B cell (primary cell): ENCODE results near the gene CNTN4. TPM values are rescaled to one million over a fixed set of nuclear protein-coding genes. Genes with fewer than 3 reads are reported as not detected.

Experiments used
- ATAC-seq: fragments of 200-7000 bp; cut with Tn5 transposase; one replicate; pipeline ENCODE4 v1.10.0; 2021; ENCODE audit warnings: low read depth, mild to moderate bottlenecking, moderate number of reproducible peaks, moderate library complexity
- CTCF ChIA-PET: fragments of 350-600 bp; sonication (Branson Sonifier 250); formaldehyde crosslinking; loops from one replicate; lab custom pipeline; 2021; ENCODE audit warnings: antibody characterized with exemption, inconsistent platforms; lab: Charles Lee
- POLR2A ChIA-PET: fragments of 350-600 bp; sonication (Branson Sonifier 250); formaldehyde crosslinking; loops from one replicate; lab custom pipeline; 2021; ENCODE audit warnings: antibody characterized with exemption; lab: Charles Lee
- DNase-seq: peaks from one replicate; pipeline ENCODE4 v3.0.0; 2013
- H2AFZ ChIP-seq: 2 replicates; pipeline ENCODE4 v1.6.1; 2012; ENCODE audit warnings: mild to moderate bottlenecking, low read depth, low read length; ENCODE audit not compliant: insufficient read depth, poor library complexity, severe bottlenecking
- H3K27ac ChIP-seq, 2 donors: 1 replicate in 1 of 2; 2 replicates in 1 of 2; pipeline ENCODE4 v1.5.1; 2012 to 2013; ENCODE audit warnings: low read length in 2 of 2, mild to moderate bottlenecking in 2 of 2, moderate library complexity in 1 of 2
- H3K27me3 ChIP-seq, 4 experiments: fragments of 200-600 bp in 1 of 4; sonication (generic) in 1 of 4; replicated peaks in 1 of 4; 1 replicate in 2 of 4; 2 replicates in 2 of 4; pipeline versions ENCODE4 v1.6.1 to v1.7.0; 2013 to 2016; ENCODE audit warnings: low read length in 3 of 4, mild to moderate bottlenecking in 2 of 4, mixed read lengths in 1 of 4, moderate library complexity in 1 of 4; ENCODE audit not compliant: insufficient read depth in 4 of 4, control insufficient read depth in 3 of 4; ENCODE audit errors: control extremely low read depth in 1 of 4
- H3K36me3 ChIP-seq, 2 experiments: replicated peaks in 1 of 2; 1 replicate in 1 of 2; 2 replicates in 1 of 2; pipeline versions ENCODE4 v1.6.1 to v1.7.1; 2013; ENCODE audit warnings: low read length in 1 of 2; ENCODE audit not compliant: insufficient read depth in 2 of 2, control insufficient read depth in 1 of 2; ENCODE audit errors: control extremely low read depth in 1 of 2, extremely low read depth in 1 of 2
- H3K4me1 ChIP-seq, 2 donors: fragments of 200-600 bp in 1 of 2; sonication (generic) in 1 of 2; 1 replicate in 1 of 2; 2 replicates in 1 of 2; pipeline versions ENCODE4 v1.5.1 to v1.6.1; 2013 to 2017; ENCODE audit warnings: low read length in 2 of 2; ENCODE audit not compliant: control insufficient read depth in 2 of 2, insufficient read depth in 2 of 2
- H3K4me2 ChIP-seq: replicated peaks from 2 replicates; pipeline ENCODE3; 2012; ENCODE audit warnings: mild to moderate bottlenecking, low read depth, low read length; ENCODE audit not compliant: poor library complexity, severe bottlenecking
- H3K4me3 ChIP-seq, 5 experiments: fragments of 200-600 bp in 1 of 5; sonication (generic) in 1 of 5; 1 replicate in 3 of 5; 2 replicates in 2 of 5; pipeline versions ENCODE4 v1.5.1 to v1.7.0; 2011 to 2016; ENCODE audit warnings: low read length in 4 of 5, mild to moderate bottlenecking in 4 of 5, low read depth in 2 of 5, control low read depth in 1 of 5, moderate library complexity in 1 of 5; ENCODE audit not compliant: insufficient read depth in 1 of 5; ENCODE audit errors: control extremely low read depth in 1 of 5, extremely low read depth in 1 of 5
- H3K79me2 ChIP-seq: fragments of 200-600 bp; sonication (generic); one replicate; pipeline ENCODE4 v1.6.0; 2016; ENCODE audit warnings: low read length; ENCODE audit not compliant: control insufficient read depth, insufficient read depth
- H3K9ac ChIP-seq: fragments of 200-600 bp; sonication (generic); 2 replicates; pipeline ENCODE4 v1.6.1; 2017; ENCODE audit warnings: mild to moderate bottlenecking, low read length, moderate library complexity
- H3K9me3 ChIP-seq, 3 donors: one replicate each; pipeline versions ENCODE4 v1.6.1 to v1.7.1; 2013; ENCODE audit warnings: low read length in 2 of 3; ENCODE audit not compliant: control insufficient read depth in 2 of 3, insufficient read depth in 1 of 3; ENCODE audit errors: control extremely low read depth in 1 of 3
- H4K20me1 ChIP-seq: 2 replicates; pipeline ENCODE4 v1.6.0; 2012; ENCODE audit warnings: mild to moderate bottlenecking, low read length; ENCODE audit not compliant: insufficient read depth, control insufficient read depth, poor library complexity, severe bottlenecking
- H3K27ac Mint-ChIP-seq: one replicate; pipeline ENCODE4 v1.8.0; 2021; ENCODE audit warnings: mixed read lengths
- H3K27me3 Mint-ChIP-seq: one replicate; pipeline ENCODE4 v1.8.0; 2021; ENCODE audit warnings: mixed read lengths
- H3K4me1 Mint-ChIP-seq: one replicate; pipeline ENCODE4 v1.8.0; 2021; ENCODE audit warnings: mixed read lengths
- H3K4me3 Mint-ChIP-seq: one replicate; pipeline ENCODE4 v1.8.0; 2021; ENCODE audit warnings: mixed read lengths
- H3K9me3 Mint-ChIP-seq: one replicate; pipeline ENCODE4 v1.8.0; 2022; ENCODE audit warnings: mixed read lengths; ENCODE audit not compliant: insufficient read depth
- CTCF ChIP-seq: fragments of 200-600 bp; IDR thresholded peaks from one replicate; pipeline ENCODE4 v1.8.0; 2022; ENCODE audit warnings: antibody characterized with exemption, mild to moderate bottlenecking
- EZH2 ChIP-seq: IDR thresholded peaks from 2 replicates; pipeline ENCODE4 v1.6.1; 2012; ENCODE audit warnings: borderline replicate concordance, low read depth, mild to moderate bottlenecking, moderate library complexity, low read length; ENCODE audit not compliant: insufficient read depth, poor library complexity, severe bottlenecking
- WGBS: methylation state at CpG from one replicate; pipeline ENCODE4 v1.1.5; 2013; ENCODE audit warnings: missing lambda C conversion rate; ENCODE audit not compliant: insufficient coverage; 5-methylcytosine and 5-hydroxymethylcytosine counted together
- intact Hi-C: fragments of 100-400 bp; cut with micrococcal nuclease; formaldehyde crosslinking; loops from one replicate; pipeline ENCODE4 v1.10.0; 2022
- polyA plus RNA-seq: library from polyadenylated mRNA; depleted of rRNA; stranded (reverse); fragments of >200 nt; gene quantifications from 2 replicates; pipeline ENCODE4 v1.2.3, GENCODE V29; 2012
- total RNA-seq, 2 donors: library from RNA; stranded (reverse); fragments of 120-200 nt in 1 of 2; gene quantifications; 1 replicate in 1 of 2; 2 replicates in 1 of 2; pipeline versions ENCODE4 v1.2.3 to v1.2.4, GENCODE V29; 2013 to 2022

Gene CNTN4
- total and polyA plus RNA-seq, 2 donors (not counting 1 experiment from before 2014, with no cell fraction given), result 0.05 TPM; not detected in 1

- Histone ChIP-seq H3K9ac (no peak overlapping the region), H4K20me1 (no peaks in the 10 kb centered on the region), H3K27ac (no peak overlapping the region), H3K27me3 (no peaks in the 10 kb centered on the region), H3K36me3 (no peaks in the 10 kb centered on the region), H3K9me3 (peaks cover 0 to 4% (median 0%) of the 10 kb centered on the region in 3 donors), H3K79me2 (no peaks in the 10 kb centered on the region), H3K4me2 (no peak overlapping the region), H3K4me3 (no peak overlapping the region), H3K4me1 (no peaks in the 10 kb centered on the region), H2AFZ (no peak overlapping the region)
- CTCF ChIA-PET, result no interaction called here
- ATAC-seq (no peak), DNase-seq (no peak)
- POLR2A ChIA-PET, result no interaction called here
- TF ChIP-seq EZH2 (no peak), CTCF (no peak)
- H3K9me3 Mint-ChIP-seq, result peaks cover 5% of the 10 kb centered on the region
- no CpG with 5 or more reads among the region's 3 CpGs for WGBS
- no peaks in the 10 kb centered on the region for H3K4me1 Mint-ChIP-seq
- H3K4me3 Mint-ChIP-seq, result no peak overlapping the region
- intact Hi-C loops, result no loop called here
- H3K27me3 Mint-ChIP-seq, result no peaks in the 10 kb centered on the region
- H3K27ac Mint-ChIP-seq, result no peak overlapping the region
Observed at GRCh38 chr3:2300938-2301337, 202.3 kb downstream of the CNTN4 start.

GRCh38 chr3:2301361-2301760 is 202.7 kb downstream of the CNTN4 start:
- Histone ChIP-seq H3K36me3 (no peaks in the 10 kb centered on the region), H3K9ac (no peak overlapping the region), H2AFZ (no peak overlapping the region), H3K4me2 (no peak overlapping the region), H3K4me3 (no peak overlapping the region), H3K9me3 (peaks cover 0 to 4% (median 0%) of the 10 kb centered on the region in 3 donors), H3K79me2 (no peaks in the 10 kb centered on the region), H4K20me1 (no peaks in the 10 kb centered on the region), H3K4me1 (no peaks in the 10 kb centered on the region), H3K27me3 (no peaks in the 10 kb centered on the region), H3K27ac (no peak overlapping the region)
- ChIA-PET CTCF (no interaction called here), POLR2A (no interaction called here)
- TF ChIP-seq CTCF (no peak), EZH2 (no peak)
- Mint-ChIP-seq H3K9me3 (peaks cover 5% of the 10 kb centered on the region), H3K4me3 (no peak overlapping the region), H3K27me3 (no peaks in the 10 kb centered on the region), H3K27ac (no peak overlapping the region), H3K4me1 (no peaks in the 10 kb centered on the region)
- ATAC-seq (no peak), DNase-seq (no peak)
- intact Hi-C loops, result no loop called here
- WGBS, result no CpG with 5 or more reads among the region's 1 CpG
